ENCODE results near the gene KDR.
A peak's percentile ranks its signal among the peaks of the same experiment; 100 is the strongest.

The KDR gene

DNA sequence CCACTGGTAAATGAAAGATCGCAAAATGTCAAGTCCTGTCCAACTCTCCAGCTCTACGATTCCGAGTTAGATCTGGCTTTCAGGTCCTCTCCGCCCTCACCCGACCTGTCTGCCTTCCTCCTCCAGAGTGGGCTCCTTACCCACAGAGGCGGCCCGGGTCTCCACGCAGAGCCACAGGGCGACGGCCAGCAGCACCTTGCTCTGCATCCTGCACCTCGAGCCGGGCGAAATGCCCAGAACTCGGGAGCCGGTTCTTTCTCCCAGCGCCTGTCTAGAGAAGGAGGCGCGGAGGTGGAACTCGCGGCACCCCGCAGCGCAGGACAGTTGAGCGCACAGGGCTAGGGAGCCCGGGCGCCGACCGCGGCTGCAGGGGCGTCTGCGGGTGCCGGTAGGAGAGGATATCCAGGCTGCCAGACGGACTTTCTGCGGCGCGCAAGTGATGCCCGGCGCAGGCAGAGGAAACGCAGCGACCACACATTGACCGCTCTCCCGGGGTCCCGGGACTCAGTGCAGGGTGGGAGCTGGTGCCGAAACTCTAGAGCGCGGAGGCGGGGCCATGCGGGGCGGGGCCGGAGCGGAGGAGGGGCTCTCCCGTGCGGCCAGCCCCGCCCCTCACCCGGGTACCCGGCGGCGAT is at the start of gene KDR:
Gene KDR (minus strand): TSS at position 509 of the 635 bp plus-strand sequence. CDS start 302 bp downstream, at position 207.
- no peak for DNase-seq

DNA sequence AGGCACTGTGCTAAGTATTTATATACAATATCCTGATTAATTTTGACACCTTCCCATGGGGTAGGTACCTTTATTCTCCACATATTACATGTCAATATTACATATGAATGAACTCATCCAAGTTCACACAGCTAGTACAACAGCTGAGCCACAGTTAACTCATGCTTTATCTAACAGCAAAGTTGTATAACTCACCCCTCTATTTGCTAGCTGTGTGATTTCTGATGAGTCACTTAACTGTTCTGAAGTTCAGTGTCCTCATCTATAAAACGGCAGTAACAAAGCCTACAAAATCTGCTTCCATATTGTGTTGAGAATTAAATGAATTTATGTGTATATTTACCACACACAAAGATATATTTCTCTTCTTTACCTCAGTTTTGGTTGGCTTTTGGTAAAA is 48.2 kb upstream of the KDR start:
- DNase-seq: no peak

- DNase-seq: no peak
These were observed 47.4 kb upstream of the KDR start for GRCh38 chr4:55172694-55173287.

DNA sequence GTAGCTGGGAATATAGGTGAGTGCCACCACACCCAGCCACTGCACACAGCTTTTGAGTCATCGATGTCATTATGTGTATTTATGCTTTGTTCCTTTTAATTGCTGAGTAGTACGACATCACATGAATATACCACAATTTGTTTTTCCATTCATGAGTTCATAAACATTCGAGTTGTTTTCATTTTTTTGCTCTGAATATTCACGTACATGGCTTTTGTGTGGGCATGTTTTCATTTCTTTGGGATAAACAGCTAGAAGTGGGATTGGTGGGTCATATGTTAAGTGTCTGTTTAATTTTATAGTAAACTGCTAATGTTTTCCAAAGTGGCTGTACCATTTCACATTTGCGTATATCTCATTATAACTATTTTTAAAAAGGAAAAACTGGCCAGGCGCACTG is 45.1 kb upstream of the KDR start:
- no peak for DNase-seq

GRCh38 chr4:55169352-55169961 is 44.1 kb upstream of the KDR start:
- peak; percentile 3 for DNase-seq

- no peak for DNase-seq
These were observed 37.0 kb upstream of the KDR start for GRCh38 chr4:55162396-55162795.

GRCh38 chr4:55161739-55162138 is 36.3 kb upstream of the KDR start:
- no peak for DNase-seq

- no peak for DNase-seq
These were observed 34.5 kb upstream of the KDR start for GRCh38 chr4:55159851-55160250.

DNA sequence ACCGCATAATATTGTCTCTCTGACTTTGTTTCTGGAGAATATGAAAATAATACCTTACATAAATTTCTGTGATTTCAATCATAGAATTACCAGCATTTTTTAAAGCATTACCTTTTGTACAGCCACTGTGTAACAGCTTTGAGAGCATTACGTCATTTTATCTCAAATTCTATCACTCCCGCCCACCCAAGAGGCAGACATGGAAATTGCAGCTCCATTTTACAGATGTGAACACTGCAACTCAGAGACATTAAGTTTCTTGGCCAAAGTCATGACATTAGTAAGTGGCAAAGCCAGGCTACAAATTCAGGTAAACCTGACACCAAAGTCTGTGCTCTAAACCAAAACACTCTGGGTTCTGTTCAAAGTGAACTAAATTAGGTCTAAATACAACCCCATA is 33.6 kb upstream of the KDR start:
- no peak for DNase-seq

DNA sequence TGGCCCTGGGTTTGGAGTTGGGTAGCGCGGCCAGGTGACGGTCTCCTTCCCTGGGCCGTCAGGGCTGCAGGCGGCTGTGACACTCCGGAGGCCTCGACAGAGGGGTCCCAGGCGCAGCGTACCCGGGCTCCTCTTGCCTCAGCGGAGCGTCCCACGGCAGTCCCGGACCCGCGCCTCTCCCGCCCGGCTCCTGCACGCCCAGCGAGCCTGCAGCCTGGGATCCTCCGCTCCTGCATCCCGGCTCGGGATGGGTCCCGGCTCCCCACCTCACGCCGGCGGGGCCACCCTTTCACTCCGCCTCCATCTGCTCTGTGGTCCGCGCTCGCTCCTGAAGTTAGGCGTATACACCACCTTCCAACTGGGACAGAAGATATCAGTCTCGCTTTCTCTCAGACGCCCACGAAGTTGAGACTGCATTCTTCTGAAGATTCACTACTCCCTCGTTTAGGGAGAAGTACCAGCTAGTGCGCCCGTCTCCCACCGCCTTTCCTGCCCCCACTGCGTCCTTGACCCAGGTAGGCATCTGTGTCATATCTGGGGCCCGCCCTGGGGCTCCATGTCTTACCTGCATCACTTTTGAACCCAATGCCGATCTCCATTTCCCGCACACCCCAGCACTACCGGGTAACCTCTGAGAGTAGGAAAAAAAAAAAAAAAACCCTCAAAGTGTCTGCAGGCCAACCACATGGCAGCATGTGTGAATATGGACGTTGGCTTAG is 32.3 kb upstream of the KDR start:
- no peak for DNase-seq

DNA sequence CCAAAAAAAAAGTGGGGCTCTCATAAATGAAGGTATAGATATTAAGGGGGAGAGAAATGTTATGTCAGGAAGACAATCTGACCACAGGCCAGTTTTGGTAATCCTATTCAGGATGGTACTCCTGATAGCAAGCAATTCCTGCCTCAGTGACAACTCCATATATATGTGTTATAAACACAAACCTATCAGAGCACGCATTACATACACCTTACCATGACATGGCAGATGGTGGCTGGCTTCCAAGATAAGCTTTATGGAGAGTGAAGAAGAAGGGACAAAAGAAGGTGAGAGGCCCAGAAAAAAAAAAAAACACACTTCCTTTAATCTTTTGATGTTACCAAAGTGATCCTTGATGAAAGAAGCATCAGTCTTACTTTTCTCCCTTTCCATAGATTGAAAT is 29.5 kb upstream of the KDR start:
- no peak for DNase-seq

DNA sequence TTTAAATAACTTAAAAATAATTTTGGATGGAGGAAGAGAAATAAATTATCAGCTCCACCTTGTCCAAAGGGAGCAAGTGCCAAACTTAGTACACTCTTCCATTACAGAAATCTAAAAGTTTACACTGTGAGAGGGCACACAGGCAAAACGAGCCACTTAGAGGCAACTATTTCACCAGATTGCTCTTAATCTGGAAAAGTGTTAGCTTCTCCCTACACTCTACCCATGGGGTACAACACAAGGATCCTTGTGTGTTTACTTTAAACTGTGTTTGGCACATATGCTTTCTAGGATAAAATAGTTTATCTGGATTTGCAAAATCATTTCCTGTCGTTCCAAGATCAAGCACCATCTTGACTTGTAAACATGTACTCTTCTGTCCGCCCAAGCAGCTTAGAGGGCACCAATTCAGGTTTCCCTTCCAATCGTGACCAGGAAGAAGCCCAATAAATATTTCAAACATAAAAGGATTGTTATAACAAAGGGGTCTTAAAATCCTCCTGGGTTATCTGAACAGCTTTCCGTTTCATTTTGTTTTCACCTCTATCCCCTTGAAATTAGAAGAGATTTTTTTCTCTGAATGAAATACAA is 29.0 kb upstream of the KDR start:
- DNase-seq: no peak

DNA sequence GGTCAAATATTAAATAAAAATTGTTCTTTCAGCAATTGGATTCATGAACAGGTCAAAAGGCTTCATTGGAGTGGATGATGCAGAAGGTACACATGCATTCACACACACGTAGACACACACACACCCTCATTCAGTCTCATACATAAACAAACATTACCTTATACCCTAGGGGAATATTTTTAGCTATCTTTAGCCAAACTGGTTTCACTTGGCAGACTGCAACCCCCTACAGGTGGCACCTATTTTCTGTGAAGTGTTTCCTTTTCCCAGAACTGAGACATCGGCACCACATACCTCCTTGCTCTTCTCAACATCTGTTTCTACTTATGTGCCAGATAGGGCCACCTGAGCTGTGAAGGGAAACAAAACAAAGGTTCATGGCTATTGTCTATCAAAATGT is 18.5 kb upstream of the KDR start:
- no peak for DNase-seq

GRCh38 chr4:55138367-55138766 is 13.0 kb upstream of the KDR start:
- no peak for DNase-seq

- DNase-seq: no peak
These were observed 11.2 kb upstream of the KDR start for GRCh38 chr4:55136634-55137033.

GRCh38 chr4:55133951-55134350 is 8.6 kb upstream of the KDR start:
- no peak for DNase-seq

DNA sequence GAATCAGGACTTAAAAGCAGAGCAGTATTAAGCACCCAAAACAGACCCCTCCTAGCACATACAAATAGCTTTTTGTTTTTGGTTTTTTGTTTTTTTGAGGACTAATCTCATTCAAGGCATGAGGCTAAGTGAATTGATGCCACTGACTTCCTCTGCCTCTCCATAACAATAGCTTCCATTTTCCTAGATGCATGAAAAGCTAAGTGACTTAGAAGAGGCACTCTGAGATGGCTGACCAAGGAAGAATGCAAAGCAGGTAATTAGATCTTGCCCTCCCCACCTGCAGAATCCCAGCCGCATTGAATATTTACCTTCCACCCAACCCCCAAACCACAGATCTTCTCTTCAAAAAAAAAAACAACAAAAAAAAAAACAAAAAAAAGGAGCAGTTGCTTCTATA is 7.4 kb upstream of the KDR start:
- DNase-seq: no peak

- no peak for DNase-seq
These were observed 2.1 kb upstream of the KDR start for GRCh38 chr4:55127521-55127920.

DNA sequence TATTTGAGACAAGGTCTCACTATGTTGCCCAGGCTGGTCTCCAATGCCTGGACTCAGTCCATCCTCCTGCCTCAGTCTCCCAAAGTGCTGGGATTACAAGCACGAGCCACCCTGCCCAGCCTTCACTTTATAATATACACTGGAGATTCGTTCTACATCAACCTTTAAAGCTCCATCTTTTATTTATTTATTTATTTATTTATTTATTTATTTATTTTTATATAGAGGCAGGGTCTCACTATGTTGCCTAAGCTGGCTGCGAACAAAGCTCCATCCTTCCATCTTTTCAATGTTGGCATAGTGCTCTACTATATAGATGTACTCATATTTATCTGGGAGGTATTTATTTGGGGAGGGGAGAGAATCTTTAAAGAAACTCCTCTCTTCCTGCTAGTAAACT is 1.7 kb upstream of the KDR start:
- DNase-seq: no peak

- DNase-seq: no peak
These were observed 557 bp upstream of the KDR start for GRCh38 chr4:55125763-55126541.

GRCh38 chr4:55124322-55125076 is 896 bp downstream of the KDR start:
- no peak for DNase-seq

- DNase-seq: no peak
These were observed 1.6 kb downstream of the KDR start for GRCh38 chr4:55123791-55124190.
